Coronary artery (tissue), 2 donors: ENCODE measurements around the gene CERS1.
A peak's percentile ranks its signal among the peaks of the same experiment; 100 is the strongest.

Experiments used
- DNase-seq: peaks from one replicate; pipeline ENCODE4 v3.0.0-alpha.2; 2017; ENCODE audit warnings: low spot score
- H3K27ac ChIP-seq, 2 donors: fragments of 200-600 bp; sonication (generic); one replicate each; pipeline ENCODE4 v1.5.1; 2016 to 2019
- H3K4me3 ChIP-seq: fragments of 200-600 bp; sonication (generic); 2 replicates; pipeline ENCODE4 v1.5.1; 2016; ENCODE audit warnings: mild to moderate bottlenecking, moderate library complexity
- CTCF ChIP-seq: fragments of 200-600 bp; sonication (generic); IDR thresholded peaks from one replicate; pipeline ENCODE4 v1.5.1; 2019; ENCODE audit warnings: antibody characterized with exemption

CERS1 gene

GRCh38 chr19:18846862-18847548 lies 49.0 kb downstream of the CERS1 start:
- peak; percentile 54 for TF ChIP-seq CTCF
- DNase-seq, result peak; percentile 87
- Histone ChIP-seq H3K27ac (peak overlapping the region in 1 of 2 donors; percentile 95), H3K4me3 (no peak overlapping the region)

- Histone ChIP-seq H3K27ac (no peak overlapping the region), H3K4me3 (no peak overlapping the region)
- DNase-seq, result no peak
- TF ChIP-seq CTCF, result no peak
These were observed 50.0 kb downstream of the CERS1 start for GRCh38 chr19:18845961-18846360.

- DNase-seq, result no peak
- Histone ChIP-seq H3K27ac (no peak overlapping the region), H3K4me3 (no peak overlapping the region)
- no peak for TF ChIP-seq CTCF
These were observed 51.1 kb downstream of the CERS1 start for GRCh38 chr19:18844806-18845329.

GRCh38 chr19:18843960-18844359 lies 52.0 kb downstream of the CERS1 start:
- TF ChIP-seq CTCF, result no peak
- no peak overlapping the region for H3K27ac ChIP-seq
- H3K4me3 ChIP-seq, result no peak overlapping the region
- no peak for DNase-seq

GRCh38 chr19:18842166-18842565 lies 53.8 kb downstream of the CERS1 start:
- no peak overlapping the region for H3K27ac ChIP-seq
- DNase-seq, result no peak
- TF ChIP-seq CTCF, result no peak
- no peak overlapping the region for H3K4me3 ChIP-seq

- no peak overlapping the region for H3K27ac ChIP-seq
- DNase-seq, result no peak
- H3K4me3 ChIP-seq, result no peak overlapping the region
- no peak for TF ChIP-seq CTCF
These were observed 54.6 kb downstream of the CERS1 start for GRCh38 chr19:18841400-18841799.
